IMR-90 (cell line): ENCODE measurements around the gene SIGLECL1.

Source experiments
- BHLHE40 ChIP-seq: fragments of 150-350 bp; IDR thresholded peaks from 2 replicates; pipeline ENCODE4 v1.6.1; 2016; ENCODE audit warnings: mild to moderate bottlenecking, low read depth, low read length
- CEBPB ChIP-seq: IDR thresholded peaks from 2 replicates; pipeline ENCODE4 v1.6.1; 2012; ENCODE audit warnings: low read depth, low read length, improper control_type of control experiment
- CHD1 ChIP-seq: IDR thresholded peaks from 2 replicates; pipeline ENCODE4 v1.6.1; 2012; ENCODE audit warnings: low read depth, low read length, improper control_type of control experiment
- ELK1 ChIP-seq: fragments of 150-350 bp; IDR thresholded peaks from 2 replicates; pipeline ENCODE4 v1.6.1; 2016; ENCODE audit warnings: low read depth, mild to moderate bottlenecking, low read length, moderate library complexity, borderline replicate concordance
- MAZ ChIP-seq: IDR thresholded peaks from 2 replicates; pipeline ENCODE4 v1.6.1; 2012; ENCODE audit warnings: low read depth, mild to moderate bottlenecking, low read length, improper control_type of control experiment, moderate library complexity, borderline replicate concordance
- MXI1 ChIP-seq: IDR thresholded peaks from 2 replicates; pipeline ENCODE4 v1.6.1; 2012; ENCODE audit warnings: low read depth, mild to moderate bottlenecking, low read length, moderate library complexity, borderline replicate concordance
- NFE2L2 ChIP-seq: fragments of 150-350 bp; IDR thresholded peaks from 2 replicates; pipeline ENCODE4 v1.6.1; 2016; ENCODE audit warnings: low read depth, mild to moderate bottlenecking, low read length
- POLR2A ChIP-seq: IDR thresholded peaks from 2 replicates; pipeline ENCODE4 v1.6.1; 2012; ENCODE audit warnings: mild to moderate bottlenecking, low read depth, low read length
- RAD21 ChIP-seq: IDR thresholded peaks from 2 replicates; pipeline ENCODE4 v1.6.1; 2012; ENCODE audit warnings: low read length, improper control_type of control experiment
- RCOR1 ChIP-seq: IDR thresholded peaks from 2 replicates; pipeline ENCODE4 v1.6.1; 2012; ENCODE audit warnings: mild to moderate bottlenecking, low read length, improper control_type of control experiment; ENCODE audit not compliant: insufficient replicate concordance
- RFX5 ChIP-seq: IDR thresholded peaks from 2 replicates; pipeline ENCODE4 v1.8.0; 2012; ENCODE audit warnings: low read depth, mild to moderate bottlenecking, low read length, moderate library complexity
- SMC3 ChIP-seq: fragments of 150-350 bp; IDR thresholded peaks from 2 replicates; pipeline ENCODE4 v1.6.1; 2016; ENCODE audit warnings: low read depth, mild to moderate bottlenecking, antibody characterized with exemption, low read length, moderate library complexity
- TF ChIP-seq, protein P1 (sequence below): fragments of 150-350 bp; IDR thresholded peaks from 2 replicates; pipeline ENCODE4 v1.6.1; 2017; ENCODE audit warnings: mild to moderate bottlenecking, antibody characterized with exemption, low read length, low read depth
- TF ChIP-seq, protein P2 (sequence below): conservative IDR thresholded peaks from 2 replicates; pipeline ENCODE4 v1.5.1; 2012; ENCODE audit warnings: mild to moderate bottlenecking, low read depth, low read length, improper control_type of control experiment

GRCh38 chr19:51295382-51296126 lies 44.7 kb downstream of the SIGLECL1 start:
- no peak for TF ChIP-seq RAD21
- TF ChIP-seq RCOR1 = no peak
- TF ChIP-seq MAZ = no peak
- no peak for TF ChIP-seq POLR2A
- TF ChIP-seq, protein P1, sequence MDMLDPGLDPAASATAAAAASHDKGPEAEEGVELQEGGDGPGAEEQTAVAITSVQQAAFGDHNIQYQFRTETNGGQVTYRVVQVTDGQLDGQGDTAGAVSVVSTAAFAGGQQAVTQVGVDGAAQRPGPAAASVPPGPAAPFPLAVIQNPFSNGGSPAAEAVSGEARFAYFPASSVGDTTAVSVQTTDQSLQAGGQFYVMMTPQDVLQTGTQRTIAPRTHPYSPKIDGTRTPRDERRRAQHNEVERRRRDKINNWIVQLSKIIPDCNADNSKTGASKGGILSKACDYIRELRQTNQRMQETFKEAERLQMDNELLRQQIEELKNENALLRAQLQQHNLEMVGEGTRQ = no peak
- TF ChIP-seq, protein P2, sequence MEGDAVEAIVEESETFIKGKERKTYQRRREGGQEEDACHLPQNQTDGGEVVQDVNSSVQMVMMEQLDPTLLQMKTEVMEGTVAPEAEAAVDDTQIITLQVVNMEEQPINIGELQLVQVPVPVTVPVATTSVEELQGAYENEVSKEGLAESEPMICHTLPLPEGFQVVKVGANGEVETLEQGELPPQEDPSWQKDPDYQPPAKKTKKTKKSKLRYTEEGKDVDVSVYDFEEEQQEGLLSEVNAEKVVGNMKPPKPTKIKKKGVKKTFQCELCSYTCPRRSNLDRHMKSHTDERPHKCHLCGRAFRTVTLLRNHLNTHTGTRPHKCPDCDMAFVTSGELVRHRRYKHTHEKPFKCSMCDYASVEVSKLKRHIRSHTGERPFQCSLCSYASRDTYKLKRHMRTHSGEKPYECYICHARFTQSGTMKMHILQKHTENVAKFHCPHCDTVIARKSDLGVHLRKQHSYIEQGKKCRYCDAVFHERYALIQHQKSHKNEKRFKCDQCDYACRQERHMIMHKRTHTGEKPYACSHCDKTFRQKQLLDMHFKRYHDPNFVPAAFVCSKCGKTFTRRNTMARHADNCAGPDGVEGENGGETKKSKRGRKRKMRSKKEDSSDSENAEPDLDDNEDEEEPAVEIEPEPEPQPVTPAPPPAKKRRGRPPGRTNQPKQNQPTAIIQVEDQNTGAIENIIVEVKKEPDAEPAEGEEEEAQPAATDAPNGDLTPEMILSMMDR = no peak
- no peak for TF ChIP-seq ELK1
- TF ChIP-seq NFE2L2 = no peak
- TF ChIP-seq CEBPB = no peak
- no peak for TF ChIP-seq RFX5
- TF ChIP-seq CHD1 = no peak
- no peak for TF ChIP-seq MXI1
- no peak for TF ChIP-seq BHLHE40
- TF ChIP-seq SMC3 = no peak
